ENCODE measurements around the gene SPTLC3. TPM values are rescaled to one million over a fixed set of nuclear protein-coding genes. Genes with fewer than 3 reads are reported as not detected.

The SPTLC3 gene
- total RNA-seq, 1 experiment from 2014 or later: 10.7 TPM

- ChIA-PET CTCF (no interaction called here), POLR2A (ENCODE audit: unreplicated experiment) (no interaction called here)
- no peaks in the 10 kb centered on the region for H3K27me3 ChIP-seq (ENCODE audit: insufficient read depth, low read depth)
- no peak for DNase-seq
- no peak for TF ChIP-seq CTCF (conservative IDR thresholded peaks at IDR 0.05)
- TF ChIP-seq EZH2 (IDR thresholded peaks at IDR 0.05; ENCODE audit: low read depth): no peak
- H3K4me2 ChIP-seq: no peak overlapping the region
- H4K20me1 ChIP-seq (ENCODE audit: insufficient read depth): no peaks in the 10 kb centered on the region
- no peak overlapping the region for H2AFZ ChIP-seq
- H3K36me3 ChIP-seq (ENCODE audit: low read depth): no peaks in the 10 kb centered on the region
- H3K9me3 ChIP-seq (ENCODE audit: insufficient read depth, low read depth): no peaks in the 10 kb centered on the region
- no peaks in the 10 kb centered on the region for H3K79me2 ChIP-seq (ENCODE audit: low read depth)
- intact Hi-C loops (cut with micrococcal nuclease; ENCODE audit: unreplicated experiment): loop anchor here (10.0 kb wide), 1 partner anchor 941 kb away; no protein-coding TSS in a partner anchor
- H3K4me3 ChIP-seq: no peak overlapping the region
- no peak overlapping the region for H3K27ac ChIP-seq
- no peaks in the 10 kb centered on the region for H3K9me2 ChIP-seq (ENCODE audit: insufficient read depth)
- no peaks in the 10 kb centered on the region for H3K4me1 ChIP-seq (replicated peaks; ENCODE audit: insufficient read depth)
- BruUV-seq (replicated peaks): no TSS peak
- H3F3A ChIP-seq (ENCODE audit: insufficient read depth, low read depth): no peaks in the 10 kb centered on the region
These were observed 105.0 kb downstream of the SPTLC3 start for GRCh38 chr20:13113731-13114130.

GRCh38 chr20:13117200-13117599 is 108.4 kb downstream of the SPTLC3 start:
- Histone ChIP-seq H4K20me1 (ENCODE audit: insufficient read depth) (no peaks in the 10 kb centered on the region), H2AFZ (no peak overlapping the region), H3K9me2 (ENCODE audit: insufficient read depth) (no peaks in the 10 kb centered on the region), H3K27ac (no peak overlapping the region), H3K4me1 (replicated peaks; ENCODE audit: insufficient read depth) (no peaks in the 10 kb centered on the region), H3F3A (ENCODE audit: insufficient read depth, low read depth) (no peaks in the 10 kb centered on the region), H3K27me3 (ENCODE audit: insufficient read depth, low read depth) (no peaks in the 10 kb centered on the region), H3K9me3 (ENCODE audit: insufficient read depth, low read depth) (no peaks in the 10 kb centered on the region), H3K4me2 (no peak overlapping the region), H3K36me3 (ENCODE audit: low read depth) (no peaks in the 10 kb centered on the region), H3K4me3 (no peak overlapping the region), H3K79me2 (ENCODE audit: low read depth) (no peaks in the 10 kb centered on the region)
- POLR2A ChIA-PET (ENCODE audit: unreplicated experiment): no interaction called here
- TF ChIP-seq EZH2 (IDR thresholded peaks at IDR 0.05; ENCODE audit: low read depth): no peak
- no peak for TF ChIP-seq CTCF (conservative IDR thresholded peaks at IDR 0.05)
- intact Hi-C loops (cut with micrococcal nuclease; ENCODE audit: unreplicated experiment): loop anchor here (5.0 to 10.0 kb wide), 2 partner anchors 145 to 938 kb away; no protein-coding TSS in a partner anchor
- CTCF ChIA-PET: interaction anchor here (0.6 to 0.7 kb wide), 2 partner anchors 185 to 438 kb away, joined by 3 to 10 read pairs; no protein-coding TSS in a partner anchor
- no peak for DNase-seq
- BruUV-seq (replicated peaks): no TSS peak

GRCh38 chr20:13118676-13119075 is 109.9 kb downstream of the SPTLC3 start:
- no peak overlapping the region for H3K4me2 ChIP-seq
- H3K27me3 ChIP-seq (ENCODE audit: insufficient read depth, low read depth): no peaks in the 10 kb centered on the region
- H3K4me1 ChIP-seq (replicated peaks; ENCODE audit: insufficient read depth): no peaks in the 10 kb centered on the region
- DNase-seq: no peak
- no peaks in the 10 kb centered on the region for H3F3A ChIP-seq (ENCODE audit: insufficient read depth, low read depth)
- ChIA-PET POLR2A (ENCODE audit: unreplicated experiment) (no interaction called here), CTCF (interaction anchor here (0.7 to 2.0 kb wide), 2 partner anchors 128 to 428 kb away, joined by 3 to 12 read pairs; no protein-coding TSS in a partner anchor)
- no peaks in the 10 kb centered on the region for H3K79me2 ChIP-seq (ENCODE audit: low read depth)
- no peak overlapping the region for H3K4me3 ChIP-seq
- TF ChIP-seq CTCF (conservative IDR thresholded peaks at IDR 0.05): no peak
- TF ChIP-seq EZH2 (IDR thresholded peaks at IDR 0.05; ENCODE audit: low read depth): no peak
- intact Hi-C loops (cut with micrococcal nuclease; ENCODE audit: unreplicated experiment): loop anchor here (1.0 to 10.0 kb wide), 5 partner anchors 144 to 936 kb away; no protein-coding TSS in a partner anchor
- no peak overlapping the region for H2AFZ ChIP-seq
- no peak overlapping the region for H3K27ac ChIP-seq
- no peaks in the 10 kb centered on the region for H3K9me3 ChIP-seq (ENCODE audit: insufficient read depth, low read depth)
- no peaks in the 10 kb centered on the region for H3K36me3 ChIP-seq (ENCODE audit: low read depth)
- no TSS peak for BruUV-seq (replicated peaks)
- H3K9me2 ChIP-seq (ENCODE audit: insufficient read depth): no peaks in the 10 kb centered on the region
- H4K20me1 ChIP-seq (ENCODE audit: insufficient read depth): no peaks in the 10 kb centered on the region
